EL (cell line): Measurements from ENCODE around the gene CGGBP1.
"Not testable (repeated sequence)": the region's sequence is repeated elsewhere in the genome, so short reads cannot be mapped to it uniquely, and the experiment has no call there.

Experiments used
- DNase-seq: peaks from one replicate; pipeline ENCODE4 v3.0.0-alpha.2; 2016

Gene CGGBP1

DNA sequence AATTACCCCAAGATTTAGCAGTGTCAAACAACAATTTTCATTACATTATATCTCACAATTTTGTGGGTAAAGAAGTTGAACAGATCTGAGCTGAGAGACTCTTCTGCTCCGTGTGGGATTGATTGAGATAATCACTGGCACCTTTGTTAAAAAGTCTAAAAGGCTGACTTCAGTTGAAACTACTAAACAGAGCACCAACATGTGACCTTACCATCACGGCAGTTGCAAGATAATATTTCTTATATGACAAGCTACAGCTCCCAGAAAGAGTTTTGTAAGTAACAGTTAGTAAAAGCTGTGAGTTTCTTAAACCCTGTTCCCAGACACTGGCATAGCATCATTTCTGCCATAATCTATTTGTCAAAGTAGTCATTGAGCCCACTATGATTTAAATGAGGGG lies 25.0 kb downstream of the CGGBP1 start:
- DNase-seq: no peak

DNA sequence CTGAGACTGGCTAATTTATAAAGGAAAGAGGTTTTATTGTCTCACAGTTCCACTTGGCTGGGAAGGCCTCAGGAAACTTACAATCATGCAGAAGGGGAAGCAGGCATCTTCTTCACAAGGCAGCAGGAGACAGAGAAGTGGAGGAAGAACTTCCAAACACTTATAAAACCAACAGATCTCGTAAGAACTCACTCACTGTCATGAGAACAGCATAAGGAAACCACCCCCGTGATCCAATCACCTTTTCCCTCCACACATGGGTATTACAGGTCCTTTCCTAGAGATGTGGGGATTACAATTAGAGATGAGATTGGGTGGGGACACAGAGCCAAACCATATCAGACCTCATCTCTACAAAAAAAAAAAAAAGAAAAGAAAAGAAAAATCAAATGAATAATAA lies 25.7 kb downstream of the CGGBP1 start:
- no peak for DNase-seq

DNA sequence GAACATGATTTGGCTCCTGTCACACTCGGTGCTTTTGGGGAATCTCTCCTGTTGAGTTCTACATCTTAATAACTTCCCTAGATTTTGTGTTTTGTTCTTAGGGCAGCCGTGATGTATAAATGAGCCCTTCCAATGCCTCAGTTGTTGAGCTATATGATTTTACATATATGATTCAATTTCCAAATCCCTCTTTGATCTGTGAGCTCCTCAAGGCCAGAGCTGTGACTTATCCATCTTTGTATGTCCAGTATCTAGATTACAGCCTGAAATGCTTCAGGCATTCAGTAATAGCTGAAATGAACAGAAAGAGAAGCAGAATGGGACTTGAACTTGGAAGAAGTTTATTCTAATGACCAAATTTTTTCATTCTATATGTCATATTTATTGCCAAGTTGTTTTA lies 26.6 kb downstream of the CGGBP1 start:
- DNase-seq: peak; percentile 12

DNA sequence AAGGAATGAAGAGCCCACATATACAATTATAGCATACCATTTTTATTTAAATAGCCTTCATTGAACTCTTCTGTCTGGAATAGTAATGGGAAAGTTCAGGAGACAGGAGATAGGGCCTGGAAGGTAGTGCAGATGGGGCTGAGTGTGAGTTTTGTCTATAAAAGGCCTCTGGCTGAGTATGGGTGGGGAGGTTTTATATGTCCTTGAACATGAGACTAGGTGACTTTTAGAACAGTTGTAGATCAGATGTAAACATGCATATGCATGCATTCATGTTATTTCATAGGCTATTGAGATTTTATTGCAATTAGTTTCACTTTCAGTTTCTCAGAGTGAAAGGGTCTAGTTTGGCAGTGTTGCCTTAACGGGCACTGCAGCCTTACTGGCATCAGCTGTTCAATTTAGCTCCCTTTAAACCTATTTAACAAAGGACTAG lies 27.1 kb downstream of the CGGBP1 start:
- DNase-seq: peak; percentile 53

DNA sequence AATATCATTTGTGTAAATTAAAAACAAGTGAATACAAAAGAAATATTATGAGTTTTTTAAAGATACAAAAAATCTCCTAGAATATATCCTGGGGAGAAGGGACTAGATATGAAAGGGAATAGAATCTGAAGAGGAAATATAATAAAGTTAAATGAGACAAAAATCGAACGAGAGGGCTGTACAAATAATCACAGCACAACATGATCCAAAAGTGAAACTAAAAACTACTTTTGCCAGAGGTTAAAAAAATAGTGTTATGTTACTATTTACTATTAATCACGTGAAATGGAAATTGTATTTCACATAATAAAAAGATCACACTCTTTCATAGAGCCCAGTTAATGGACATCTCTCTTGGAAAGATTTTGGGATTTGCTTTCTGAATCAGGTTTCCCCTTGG lies 28.6 kb downstream of the CGGBP1 start:
- no peak for DNase-seq

DNA sequence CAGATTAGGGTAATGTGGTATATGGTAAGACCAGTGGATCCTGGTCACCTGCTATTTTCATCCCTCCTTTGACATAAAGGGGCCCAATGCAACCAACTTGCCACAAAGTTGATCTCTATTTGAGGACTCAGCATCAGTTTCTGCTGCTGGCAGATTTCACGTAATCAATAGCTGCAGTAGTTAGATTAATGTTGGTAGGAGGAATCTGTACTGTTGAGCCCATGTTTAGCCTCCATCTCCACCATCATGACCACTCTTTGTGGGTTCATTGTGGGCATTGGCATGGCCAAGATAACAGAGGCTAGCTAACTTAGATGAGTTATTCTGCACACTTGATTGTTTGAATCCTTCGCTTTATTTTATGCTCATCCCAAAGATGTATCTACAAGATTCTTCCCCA lies 29.9 kb downstream of the CGGBP1 start:
- DNase-seq: no peak

DNA sequence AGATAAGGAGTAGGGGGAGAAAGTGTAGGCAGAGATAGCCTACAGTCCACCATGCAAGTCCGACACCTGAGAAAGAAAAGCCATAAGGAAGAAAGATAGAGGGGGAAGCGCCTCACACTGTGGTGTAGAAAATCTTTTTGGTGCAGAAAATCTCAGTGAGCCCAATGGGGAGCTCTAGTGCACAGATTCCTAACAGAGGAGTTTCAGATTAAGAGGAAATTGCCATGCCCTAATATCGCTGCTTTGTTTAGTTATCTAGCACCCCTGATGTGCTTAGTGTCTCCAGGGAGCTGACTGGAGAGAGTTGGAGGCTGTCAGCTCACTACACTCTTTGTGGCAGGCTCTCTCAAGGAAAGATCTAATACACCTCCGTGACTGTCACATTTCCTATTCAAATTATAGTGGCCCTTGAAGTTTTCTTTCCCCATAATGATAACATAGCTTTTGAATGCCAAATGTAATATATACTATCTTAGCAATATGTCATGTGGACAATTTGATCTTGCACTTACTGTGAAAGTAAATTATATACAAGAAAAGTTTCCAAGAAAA lies 33.7 kb downstream of the CGGBP1 start:
- no peak for DNase-seq

DNA sequence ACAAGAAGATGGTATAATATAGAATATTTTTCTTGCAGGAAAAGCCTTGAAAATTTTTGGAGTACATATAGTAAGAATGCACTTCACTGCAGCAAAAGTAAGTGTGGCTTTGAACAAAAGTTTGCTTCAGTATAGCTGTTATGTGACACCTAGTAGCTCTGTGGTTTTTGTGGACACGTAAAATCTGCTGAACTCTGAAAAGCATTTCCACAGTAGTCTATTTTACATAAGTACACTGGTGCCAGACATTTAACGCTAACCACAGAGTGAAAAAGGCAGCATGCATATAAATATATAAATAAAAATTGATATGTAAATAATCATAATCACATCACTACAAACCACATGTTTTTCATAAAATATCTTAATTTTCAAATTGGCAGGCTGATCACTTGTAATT lies 39.8 kb downstream of the CGGBP1 start:
- no peak for DNase-seq

DNA sequence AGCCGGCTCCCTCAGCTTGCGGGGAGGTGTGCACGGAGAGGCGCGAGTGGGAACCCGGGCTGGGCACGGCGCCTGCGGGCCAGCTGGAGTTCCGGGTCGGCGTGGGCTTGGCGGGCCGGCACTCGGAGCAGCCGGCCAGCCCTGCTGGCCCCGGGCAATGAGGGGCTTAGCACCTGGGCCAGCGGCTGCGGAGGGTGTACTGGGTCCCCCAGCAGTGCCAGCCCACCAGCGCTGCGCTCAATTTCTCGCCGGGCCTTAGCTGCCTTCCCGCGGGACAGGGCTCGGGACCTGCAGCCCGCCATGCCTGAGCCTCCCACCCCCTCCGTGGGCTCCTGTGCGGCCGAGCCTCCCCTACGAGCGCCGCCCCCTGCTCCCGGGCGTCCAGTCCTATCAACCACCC lies 43.1 kb downstream of the CGGBP1 start:
- not testable (repeated sequence) for DNase-seq

DNA sequence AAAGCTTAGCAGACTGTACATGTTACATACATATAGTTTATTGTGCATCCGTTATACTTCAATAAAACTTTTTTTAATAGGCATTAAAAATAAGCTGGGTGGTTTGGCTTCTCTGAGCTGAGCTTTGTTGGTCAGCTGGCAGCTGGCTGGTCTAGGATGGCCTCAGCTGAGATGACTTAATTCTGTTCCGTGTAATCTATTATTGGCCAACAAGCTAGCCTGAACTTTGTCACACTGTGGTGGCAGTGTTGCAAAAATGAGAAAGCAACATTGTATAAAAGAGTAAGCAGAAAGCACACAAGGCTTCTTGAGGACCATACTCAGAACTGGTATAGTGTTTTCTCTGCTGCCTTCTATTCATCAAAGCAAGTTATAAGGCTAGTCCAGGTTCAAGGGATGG lies 45.2 kb downstream of the CGGBP1 start:
- no peak for DNase-seq

DNA sequence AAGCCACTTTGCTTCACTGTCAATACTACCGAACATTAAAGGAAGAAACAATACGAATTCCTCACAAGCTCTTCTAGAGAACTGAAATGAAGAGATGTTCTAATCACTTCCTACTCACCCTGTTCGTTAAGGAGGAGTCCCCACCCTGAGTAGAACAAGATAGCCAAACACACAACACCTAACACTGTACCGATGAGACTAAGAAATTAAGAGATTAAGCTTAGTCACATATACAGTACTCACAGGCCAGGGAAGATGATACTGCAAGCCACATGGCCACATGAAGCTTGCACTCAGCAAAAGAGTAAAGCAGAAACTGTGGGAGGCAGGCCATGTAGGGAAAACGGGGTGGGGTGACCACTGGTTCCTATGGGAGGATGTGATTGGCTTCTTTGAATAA lies 48.0 kb downstream of the CGGBP1 start:
- no peak for DNase-seq

DNA sequence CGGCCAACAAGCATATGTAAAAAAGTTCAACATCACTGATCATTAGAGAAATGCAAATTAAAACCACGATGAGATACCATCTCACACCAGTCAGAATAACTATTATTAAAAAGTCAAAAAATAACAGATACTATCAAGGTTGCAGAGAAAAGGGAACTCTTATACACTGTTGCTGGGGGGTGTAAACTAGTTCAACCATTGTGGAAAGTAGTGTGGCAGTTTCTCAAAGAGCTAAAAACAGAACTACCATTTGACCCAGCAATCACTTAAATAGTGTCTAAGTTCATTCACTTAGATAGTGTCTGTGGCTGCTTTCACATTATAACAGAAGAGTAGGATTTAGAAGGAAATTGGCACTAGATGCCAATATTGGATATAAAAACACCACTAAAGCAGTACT lies 49.7 kb downstream of the CGGBP1 start:
- DNase-seq: no peak

DNA sequence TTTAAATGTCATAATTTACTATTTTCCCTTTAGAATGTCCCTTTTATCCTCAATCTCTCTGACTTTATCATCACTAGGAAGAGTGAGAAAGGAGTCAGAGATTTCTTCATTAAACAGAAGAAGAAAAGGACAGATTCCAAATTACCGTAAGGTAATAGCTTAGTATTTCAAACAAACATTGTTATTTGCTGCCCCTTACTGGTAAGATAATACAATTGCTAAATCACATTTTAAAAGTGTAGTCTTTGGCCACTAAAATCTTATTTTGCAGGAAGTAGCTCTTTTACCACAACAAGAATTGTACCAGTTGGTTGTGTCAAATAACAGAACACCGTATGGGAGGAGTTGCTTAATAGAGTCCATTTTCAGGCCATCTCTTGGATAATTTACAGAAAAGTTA lies 53.7 kb downstream of the CGGBP1 start:
- DNase-seq: peak; percentile 4

DNA sequence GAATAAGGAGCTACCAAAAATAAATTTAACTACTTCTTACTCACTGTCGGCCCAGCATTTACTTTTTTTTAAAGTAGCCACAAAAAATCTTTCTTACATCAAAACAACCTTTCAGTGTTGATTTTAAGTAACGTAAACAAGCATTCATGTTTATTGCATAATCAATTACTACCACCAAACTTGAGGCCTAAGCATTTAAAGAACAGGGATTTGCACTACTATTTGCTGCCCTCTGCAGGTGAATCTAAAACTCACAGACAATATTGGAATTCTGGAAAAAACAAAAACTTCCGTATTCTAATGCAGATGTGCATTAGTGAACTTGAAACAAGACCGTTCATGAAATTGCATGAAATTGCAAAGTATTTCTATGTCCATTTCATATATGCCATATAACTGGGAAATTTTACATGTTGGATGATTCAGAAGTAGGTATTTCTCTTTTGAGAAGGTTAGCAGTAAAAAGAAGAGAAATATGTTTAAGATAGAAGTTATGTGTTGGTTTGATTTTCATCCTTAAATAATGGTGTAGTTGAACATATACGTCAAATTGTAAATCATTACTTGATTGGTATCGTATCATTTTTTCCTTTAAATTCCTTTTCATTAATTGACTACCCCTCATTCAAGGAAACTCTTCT lies 55.6 kb downstream of the CGGBP1 start:
- peak; percentile 42 for DNase-seq

DNA sequence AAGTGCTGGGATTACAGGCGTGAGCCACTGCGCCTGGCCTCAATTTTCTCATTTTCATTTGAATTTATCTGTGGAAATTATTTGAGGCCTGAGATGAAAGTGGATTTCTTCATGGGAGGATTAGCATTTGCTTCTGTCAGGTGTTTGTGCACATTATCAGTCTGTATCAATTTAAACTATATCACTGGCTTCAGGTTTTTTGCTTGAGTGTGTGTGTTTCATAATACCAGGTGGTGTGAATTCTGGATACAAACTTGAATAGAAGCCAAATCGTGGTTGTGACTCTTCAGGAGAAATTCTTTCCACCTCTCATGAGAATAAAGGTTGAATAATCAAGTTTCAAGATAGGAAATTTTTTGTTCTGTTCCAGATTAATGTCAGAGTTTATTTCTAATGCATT lies 56.4 kb downstream of the CGGBP1 start:
- DNase-seq: no peak
